Activated CD8-positive, alpha-beta memory T cell treated with anti-CD3 and anti-CD28 coated beads, Interleukin-2, amount 50 U/mL, for 1 hour (primary cell): Measurements from ENCODE around the gene IL3.
A peak's percentile ranks its signal among the peaks of the same experiment; 100 is the strongest.
"Not testable (repeated sequence)": the region's sequence is repeated elsewhere in the genome, so short reads cannot be mapped to it uniquely, and the experiment has no call there.

Experiments
- DNase-seq: peaks from one replicate; pipeline ENCODE4 v3.0.0-alpha.2; 2020; ENCODE audit errors: extremely low read depth

Gene IL3

GRCh38 chr5:132093271-132093670, 32.8 kb downstream of the IL3 start:
- no peak for DNase-seq

GRCh38 chr5:132094393-132095076, 34.1 kb downstream of the IL3 start:
- no peak for DNase-seq

GRCh38 chr5:132095077-132095410, 34.6 kb downstream of the IL3 start:
- DNase-seq = no peak

- no peak for DNase-seq
These were observed 35.0 kb downstream of the IL3 start for GRCh38 chr5:132095424-132095972.

GRCh38 chr5:132096904-132097303, 36.4 kb downstream of the IL3 start:
- no peak for DNase-seq

GRCh38 chr5:132098151-132098594, 37.7 kb downstream of the IL3 start:
- no peak for DNase-seq

- no peak for DNase-seq
These were observed 38.2 kb downstream of the IL3 start for GRCh38 chr5:132098621-132099020.

- no peak for DNase-seq
These were observed 38.8 kb downstream of the IL3 start for GRCh38 chr5:132099076-132099748.

GRCh38 chr5:132099905-132100304, 39.5 kb downstream of the IL3 start:
- DNase-seq = no peak

GRCh38 chr5:132100672-132101261, 40.3 kb downstream of the IL3 start:
- DNase-seq = no peak

- no peak for DNase-seq
These were observed 41.0 kb downstream of the IL3 start for GRCh38 chr5:132101385-132101880.

GRCh38 chr5:132102101-132102701, 41.7 kb downstream of the IL3 start:
- DNase-seq = no peak

GRCh38 chr5:132102944-132103331, 42.5 kb downstream of the IL3 start:
- no peak for DNase-seq

GRCh38 chr5:132103332-132103951, 43.0 kb downstream of the IL3 start:
- peak; percentile 39 for DNase-seq

GRCh38 chr5:132103969-132104391, 43.5 kb downstream of the IL3 start:
- DNase-seq = no peak

- no peak for DNase-seq
These were observed 44.1 kb downstream of the IL3 start for GRCh38 chr5:132104556-132104955.

- DNase-seq = no peak
These were observed 45.2 kb downstream of the IL3 start for GRCh38 chr5:132105688-132106087.

- DNase-seq = not testable (repeated sequence)
These were observed 48.0 kb downstream of the IL3 start for GRCh38 chr5:132108495-132108894.

- not testable (repeated sequence) for DNase-seq
These were observed 48.5 kb downstream of the IL3 start for GRCh38 chr5:132108957-132109356.

- DNase-seq = no peak
These were observed 49.1 kb downstream of the IL3 start for GRCh38 chr5:132109494-132110053.

- no peak for DNase-seq
These were observed 49.7 kb downstream of the IL3 start for GRCh38 chr5:132110195-132110594.
